ENCODE results near the gene NEURL1B.

- TF ChIP-seq CTCF (IDR thresholded peaks at IDR 0.05) = no peak
- TF ChIP-seq POLR2A (IDR thresholded peaks at IDR 0.05) = no peak
These were observed 40.4 kb downstream of the NEURL1B start for GRCh38 chr5:172681421-172681820.

Measured in right lobe of liver (tissue), 4 donors.